Measurements from ENCODE around the gene SLC6A2. TPM values are rescaled to one million over a fixed set of nuclear protein-coding genes. Genes with fewer than 3 reads are reported as not detected.

Gene SLC6A2
- total and polyA plus RNA-seq, 9 of the 15 experiments (the other 6 are each of a cell fraction or from before 2014, with no cell fraction given), result not detected

DNA sequence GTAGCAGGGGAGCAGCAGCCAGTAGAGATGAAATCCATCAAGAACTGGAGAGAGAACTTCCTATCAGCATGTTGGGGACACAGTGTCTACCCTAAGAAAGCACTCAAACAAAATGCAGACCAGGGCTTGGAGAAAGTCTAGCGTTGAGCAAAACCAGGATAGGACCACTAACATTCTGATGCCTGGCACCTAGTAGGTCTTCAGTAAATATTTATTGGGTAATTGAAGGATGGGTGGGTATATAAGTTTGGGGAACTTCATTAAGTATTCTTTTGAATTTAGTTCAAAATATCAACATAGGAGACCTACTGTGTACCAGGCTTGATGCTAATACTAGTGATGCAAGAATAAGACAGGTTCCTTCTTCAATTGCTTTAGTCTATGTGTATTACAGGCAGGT lies 30.9 kb downstream of the SLC6A2 start:
- intact Hi-C loops (cut with micrococcal nuclease) (no loop called here), in situ Hi-C loops (cut with MboI) (no loop called here)
- TF ChIP-seq ZNF444 (CRISPR knock-in tag; IDR thresholded peaks at IDR 0.05) (no peak), SOX6 (IDR thresholded peaks at IDR 0.05) (no peak), ZKSCAN1 (IDR thresholded peaks at IDR 0.05; ENCODE audit: low read depth, low read length) (peak; percentile 61; the same call in 1 of the 2 replicates), PYGO2 (tag; IDR thresholded peaks at IDR 0.05) (no peak)
- Histone ChIP-seq H3K27me3 (ENCODE audit: control insufficient read depth in 2 of 2, insufficient read depth in 2 of 2, low read length in 2 of 2) (no peaks in the 10 kb centered on the region), H3K79me2 (ENCODE audit: control insufficient read depth, insufficient read depth, low read length) (no peaks in the 10 kb centered on the region), H3K9me3 (replicated peaks; ENCODE audit: control insufficient read depth, insufficient read depth, low read depth, low read length) (no peaks in the 10 kb centered on the region), H3K9me1 (ENCODE audit: control insufficient read depth, insufficient read depth, low read length) (no peaks in the 10 kb centered on the region), H3K4me1 (replicated peaks in 1 of 2; ENCODE audit: control insufficient read depth in 2 of 2, insufficient read depth in 2 of 2, low read length in 2 of 2) (no peaks in the 10 kb centered on the region; a peak in 1 of 5 replicates), H3K36me3 (ENCODE audit: control insufficient read depth, insufficient read depth, low read length) (no peaks in the 10 kb centered on the region), H3K9ac (ENCODE audit: insufficient read depth in 1 of 2, low read depth in 2 of 2, low read length in 2 of 2) (no peak overlapping the region), H3K4me3 (no peak overlapping the region), H3K27ac (ENCODE audit: extremely low read depth, low read depth, low read length) (no peak overlapping the region), H4K20me1 (replicated peaks; ENCODE audit: control insufficient read depth, insufficient read depth, low read length) (no peaks in the 10 kb centered on the region), H3K4me2 (ENCODE audit: insufficient read depth, low read length) (no peak overlapping the region), H2AFZ (ENCODE audit: low read depth, low read length) (no peak overlapping the region)
- no peak for DNase-seq (ENCODE audit: extremely low read depth in 1 of 4, low spot score in 3 of 4)
- BruUV-seq (replicated peaks), result no TSS peak
- FAIRE-seq, result no peak
- WGBS (ENCODE audit: insufficient coverage, low coverage, missing lambda C conversion rate), result 0% methylated on average over 1 of the region's 1 CpG
- ChIA-PET CTCF (ENCODE audit: low intra/inter-chr PET ratio) (no interaction called here), POLR2A (no interaction called here)
- ATAC-seq, result no peak

DNA sequence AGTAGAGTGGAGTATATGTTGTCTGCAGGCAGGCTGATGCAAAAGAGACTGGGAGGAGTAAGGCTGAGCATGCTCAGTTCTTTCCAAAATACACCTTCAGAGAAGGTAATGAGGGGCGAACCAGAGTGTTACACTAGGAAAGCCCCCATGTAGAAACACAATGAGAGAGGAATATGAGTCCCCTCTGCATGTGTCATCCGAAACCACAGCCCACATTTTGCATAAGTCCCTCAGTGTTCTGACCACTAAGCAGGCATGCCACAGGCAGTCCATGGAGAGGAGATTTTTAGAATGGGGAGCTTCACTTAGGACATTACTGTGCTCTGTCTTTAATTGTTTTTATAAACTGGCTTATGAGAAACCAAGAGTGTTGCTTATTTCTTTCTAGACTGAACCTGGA lies 32.0 kb downstream of the SLC6A2 start:
- in situ Hi-C loops (cut with MboI), result no loop called here
- no peaks in the 10 kb centered on the region for H3K79me2 ChIP-seq (ENCODE audit: control insufficient read depth, insufficient read depth, low read length)
- H3K27me3 ChIP-seq (ENCODE audit: control insufficient read depth in 2 of 2, insufficient read depth in 2 of 2, low read length in 2 of 2), result peaks cover 0 to 5% of the 10 kb centered on the region in 2 experiments; a peak in 1 of 5 replicates
- no peaks in the 10 kb centered on the region for H3K36me3 ChIP-seq (ENCODE audit: control insufficient read depth, insufficient read depth, low read length)
- no peak overlapping the region for H3K9ac ChIP-seq (ENCODE audit: insufficient read depth in 1 of 2, low read depth in 2 of 2, low read length in 2 of 2)
- no peaks in the 10 kb centered on the region for H3K9me3 ChIP-seq (replicated peaks; ENCODE audit: control insufficient read depth, insufficient read depth, low read depth, low read length)
- no peak overlapping the region for H2AFZ ChIP-seq (ENCODE audit: low read depth, low read length)
- WGBS (ENCODE audit: insufficient coverage, low coverage, missing lambda C conversion rate), result 0% methylated on average over 2 of the region's 2 CpGs
- no peak overlapping the region for H3K27ac ChIP-seq (ENCODE audit: extremely low read depth, low read depth, low read length)
- no peak overlapping the region for H3K4me3 ChIP-seq
- no peaks in the 10 kb centered on the region for H4K20me1 ChIP-seq (replicated peaks; ENCODE audit: control insufficient read depth, insufficient read depth, low read length)
- H3K4me1 ChIP-seq (replicated peaks in 1 of 2; ENCODE audit: control insufficient read depth in 2 of 2, insufficient read depth in 2 of 2, low read length in 2 of 2), result no peaks in the 10 kb centered on the region; a peak in 1 of 5 replicates
- POLR2A ChIA-PET, result interaction anchor here (1.4 kb wide), 1 partner anchor 11 kb away, joined by 3 read pairs; no protein-coding TSS in a partner anchor
- H3K9me1 ChIP-seq (ENCODE audit: control insufficient read depth, insufficient read depth, low read length), result no peaks in the 10 kb centered on the region
- DNase-seq (ENCODE audit: extremely low read depth in 1 of 4, low spot score in 3 of 4) (no peak), FAIRE-seq (no peak), ATAC-seq (no peak)
- CTCF ChIA-PET (ENCODE audit: low intra/inter-chr PET ratio), result no interaction called here
- intact Hi-C loops (cut with micrococcal nuclease), result no loop called here
- BruUV-seq (replicated peaks), result no TSS peak
- no peak overlapping the region for H3K4me2 ChIP-seq (ENCODE audit: insufficient read depth, low read length)
- TF ChIP-seq HOXB6 (CRISPR knock-in tag; IDR thresholded peaks at IDR 0.05; ENCODE audit: borderline replicate concordance) (no peak), NR2F6 (CRISPR knock-in tag; IDR thresholded peaks at IDR 0.05) (no peak), PHF21A (IDR thresholded peaks at IDR 0.05; ENCODE audit: borderline replicate concordance, low read depth) (no peak)
- TF ChIP-seq, protein P1, sequence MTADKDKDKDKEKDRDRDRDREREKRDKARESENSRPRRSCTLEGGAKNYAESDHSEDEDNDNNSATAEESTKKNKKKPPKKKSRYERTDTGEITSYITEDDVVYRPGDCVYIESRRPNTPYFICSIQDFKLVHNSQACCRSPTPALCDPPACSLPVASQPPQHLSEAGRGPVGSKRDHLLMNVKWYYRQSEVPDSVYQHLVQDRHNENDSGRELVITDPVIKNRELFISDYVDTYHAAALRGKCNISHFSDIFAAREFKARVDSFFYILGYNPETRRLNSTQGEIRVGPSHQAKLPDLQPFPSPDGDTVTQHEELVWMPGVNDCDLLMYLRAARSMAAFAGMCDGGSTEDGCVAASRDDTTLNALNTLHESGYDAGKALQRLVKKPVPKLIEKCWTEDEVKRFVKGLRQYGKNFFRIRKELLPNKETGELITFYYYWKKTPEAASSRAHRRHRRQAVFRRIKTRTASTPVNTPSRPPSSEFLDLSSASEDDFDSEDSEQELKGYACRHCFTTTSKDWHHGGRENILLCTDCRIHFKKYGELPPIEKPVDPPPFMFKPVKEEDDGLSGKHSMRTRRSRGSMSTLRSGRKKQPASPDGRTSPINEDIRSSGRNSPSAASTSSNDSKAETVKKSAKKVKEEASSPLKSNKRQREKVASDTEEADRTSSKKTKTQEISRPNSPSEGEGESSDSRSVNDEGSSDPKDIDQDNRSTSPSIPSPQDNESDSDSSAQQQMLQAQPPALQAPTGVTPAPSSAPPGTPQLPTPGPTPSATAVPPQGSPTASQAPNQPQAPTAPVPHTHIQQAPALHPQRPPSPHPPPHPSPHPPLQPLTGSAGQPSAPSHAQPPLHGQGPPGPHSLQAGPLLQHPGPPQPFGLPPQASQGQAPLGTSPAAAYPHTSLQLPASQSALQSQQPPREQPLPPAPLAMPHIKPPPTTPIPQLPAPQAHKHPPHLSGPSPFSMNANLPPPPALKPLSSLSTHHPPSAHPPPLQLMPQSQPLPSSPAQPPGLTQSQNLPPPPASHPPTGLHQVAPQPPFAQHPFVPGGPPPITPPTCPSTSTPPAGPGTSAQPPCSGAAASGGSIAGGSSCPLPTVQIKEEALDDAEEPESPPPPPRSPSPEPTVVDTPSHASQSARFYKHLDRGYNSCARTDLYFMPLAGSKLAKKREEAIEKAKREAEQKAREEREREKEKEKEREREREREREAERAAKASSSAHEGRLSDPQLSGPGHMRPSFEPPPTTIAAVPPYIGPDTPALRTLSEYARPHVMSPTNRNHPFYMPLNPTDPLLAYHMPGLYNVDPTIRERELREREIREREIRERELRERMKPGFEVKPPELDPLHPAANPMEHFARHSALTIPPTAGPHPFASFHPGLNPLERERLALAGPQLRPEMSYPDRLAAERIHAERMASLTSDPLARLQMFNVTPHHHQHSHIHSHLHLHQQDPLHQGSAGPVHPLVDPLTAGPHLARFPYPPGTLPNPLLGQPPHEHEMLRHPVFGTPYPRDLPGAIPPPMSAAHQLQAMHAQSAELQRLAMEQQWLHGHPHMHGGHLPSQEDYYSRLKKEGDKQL (CRISPR knock-in tag; IDR thresholded peaks at IDR 0.05; ENCODE audit: borderline replicate concordance), result no peak
- TF ChIP-seq, protein P2, sequence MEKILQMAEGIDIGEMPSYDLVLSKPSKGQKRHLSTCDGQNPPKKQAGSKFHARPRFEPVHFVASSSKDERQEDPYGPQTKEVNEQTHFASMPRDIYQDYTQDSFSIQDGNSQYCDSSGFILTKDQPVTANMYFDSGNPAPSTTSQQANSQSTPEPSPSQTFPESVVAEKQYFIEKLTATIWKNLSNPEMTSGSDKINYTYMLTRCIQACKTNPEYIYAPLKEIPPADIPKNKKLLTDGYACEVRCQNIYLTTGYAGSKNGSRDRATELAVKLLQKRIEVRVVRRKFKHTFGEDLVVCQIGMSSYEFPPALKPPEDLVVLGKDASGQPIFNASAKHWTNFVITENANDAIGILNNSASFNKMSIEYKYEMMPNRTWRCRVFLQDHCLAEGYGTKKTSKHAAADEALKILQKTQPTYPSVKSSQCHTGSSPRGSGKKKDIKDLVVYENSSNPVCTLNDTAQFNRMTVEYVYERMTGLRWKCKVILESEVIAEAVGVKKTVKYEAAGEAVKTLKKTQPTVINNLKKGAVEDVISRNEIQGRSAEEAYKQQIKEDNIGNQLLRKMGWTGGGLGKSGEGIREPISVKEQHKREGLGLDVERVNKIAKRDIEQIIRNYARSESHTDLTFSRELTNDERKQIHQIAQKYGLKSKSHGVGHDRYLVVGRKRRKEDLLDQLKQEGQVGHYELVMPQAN (IDR thresholded peaks at IDR 0.05; ENCODE audit: borderline replicate concordance), result no peak

Measured in K562 (cell line).